NCI-H1436 (cell line): ENCODE results near the gene HS3ST6.
A peak's percentile ranks its signal among the peaks of the same experiment; 100 is the strongest.
"Not testable (repeated sequence)": the region's sequence is repeated elsewhere in the genome, so short reads cannot be mapped to it uniquely, and the experiment has no call there.

Experiments
- DNase-seq: peaks from one replicate; lab custom pipeline; 2025; lab: John Stamatoyannopoulos, UW

The HS3ST6 gene

GRCh38 chr16:1946495-1947368, 28.5 kb upstream of the HS3ST6 start:
- no peak for DNase-seq

DNA sequence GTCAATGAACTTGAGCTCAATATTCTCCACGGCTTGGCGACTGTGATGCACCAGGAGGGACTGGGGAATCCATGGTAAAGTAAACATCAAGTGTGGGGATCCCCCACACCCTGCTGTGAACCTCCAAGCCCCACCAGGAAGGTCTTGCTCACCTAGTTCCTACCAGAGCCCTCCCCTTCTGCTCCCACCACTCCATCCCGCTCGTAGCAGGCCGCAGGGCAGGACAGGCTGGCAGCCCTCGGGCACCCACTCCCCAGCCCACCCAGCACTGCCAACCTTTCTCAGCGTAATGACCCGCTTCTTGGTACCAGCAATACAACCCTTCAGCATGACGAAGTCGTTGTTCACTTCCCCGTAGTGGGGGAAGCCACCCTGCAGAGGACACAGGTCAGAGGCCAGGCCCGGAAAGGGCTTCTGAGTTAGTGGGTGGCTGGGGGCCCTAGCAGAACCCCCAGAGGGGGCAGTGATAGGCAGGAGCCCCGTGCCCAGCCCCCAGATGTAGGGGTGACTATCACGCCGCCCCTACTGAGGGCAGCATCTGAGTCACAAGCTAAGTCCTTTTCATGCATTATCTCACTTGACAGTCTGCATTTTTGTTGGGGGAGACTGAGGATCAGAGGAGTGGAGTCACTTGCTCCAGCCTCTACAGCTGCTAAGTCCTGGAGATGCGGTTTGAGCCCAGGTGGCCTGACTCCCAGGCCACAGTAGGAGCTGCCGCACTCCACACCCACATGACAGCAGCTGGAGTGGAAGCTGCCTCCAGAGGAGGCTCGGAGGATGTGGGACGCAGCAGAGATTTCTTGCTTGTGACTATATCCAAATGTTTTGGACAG, 27.6 kb upstream of the HS3ST6 start:
- DNase-seq, result no peak

DNA sequence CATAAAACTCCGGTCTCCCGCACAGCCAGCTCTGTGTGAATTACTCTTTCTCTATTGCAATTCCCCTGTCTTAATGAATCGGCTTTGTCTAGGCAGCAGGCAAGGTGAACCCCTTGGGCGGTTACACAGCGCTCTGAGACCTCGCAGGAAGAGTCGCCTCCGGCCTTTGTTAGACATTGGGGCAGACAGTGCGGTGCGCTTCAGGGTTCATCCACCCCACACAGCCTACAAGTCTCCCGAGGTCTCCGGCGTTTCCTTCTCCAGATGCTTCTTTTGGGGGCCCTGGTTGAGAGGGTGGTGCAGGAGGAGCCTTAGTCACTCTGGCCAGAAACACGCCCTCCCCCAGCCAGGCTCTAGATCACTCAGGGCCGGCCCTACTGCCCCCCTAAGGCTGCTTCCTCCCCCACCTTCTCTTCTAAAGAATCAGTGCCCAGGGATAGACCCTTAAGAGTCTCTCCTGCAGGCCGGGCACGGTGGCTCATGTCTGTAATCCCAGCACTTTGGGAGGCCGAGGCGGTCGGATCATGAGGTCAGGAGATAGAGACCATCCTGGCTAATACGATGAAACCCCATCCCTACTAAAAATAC, 26.5 kb upstream of the HS3ST6 start:
- no peak for DNase-seq

- DNase-seq, result peak; percentile 100
Measured at GRCh38 chr16:1942810-1943726, 24.9 kb upstream of the HS3ST6 start, which contains the start of gene MSRB1. TSS of gene MSRB1 (minus strand) at chr16:1943199. CDS start at chr16:1943156, 43 bp downstream.

DNA sequence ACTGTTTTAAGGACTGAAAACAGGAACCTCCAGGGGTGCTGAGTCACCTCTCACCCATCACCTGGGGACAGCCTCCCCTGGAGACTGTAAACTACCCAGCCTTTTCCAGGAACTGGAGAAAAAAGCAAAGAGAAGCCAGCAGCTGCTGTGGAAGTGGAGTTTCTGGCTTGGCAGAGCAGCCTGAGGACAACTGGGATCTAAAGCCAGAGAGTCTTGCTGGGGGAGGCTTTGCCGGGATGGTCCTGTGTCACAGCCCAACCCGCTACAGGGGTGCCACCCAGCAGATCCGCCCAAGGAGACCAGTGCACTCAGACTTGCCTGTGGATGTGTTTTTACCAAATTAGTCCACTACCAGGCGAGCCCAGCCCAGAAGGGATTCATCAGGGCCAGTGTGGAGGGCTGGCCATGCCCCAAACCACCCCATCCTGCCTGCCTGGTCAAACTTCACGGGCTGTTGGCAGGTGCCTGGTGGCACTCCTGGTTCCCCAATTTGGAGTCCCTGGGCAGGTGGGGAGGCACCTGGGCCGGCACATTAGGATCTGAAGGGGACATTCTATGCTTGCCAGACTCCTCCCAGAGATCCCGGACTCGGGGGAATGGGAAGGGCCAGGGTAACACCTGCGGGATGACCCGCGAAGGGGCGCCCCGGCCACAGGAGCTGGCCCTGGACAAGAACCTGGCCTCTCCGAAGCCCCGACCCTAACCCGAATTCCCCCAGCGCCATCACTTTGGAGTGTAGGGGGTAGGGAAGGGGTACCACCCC, 24.0 kb upstream of the HS3ST6 start:
- DNase-seq, result no peak

DNA sequence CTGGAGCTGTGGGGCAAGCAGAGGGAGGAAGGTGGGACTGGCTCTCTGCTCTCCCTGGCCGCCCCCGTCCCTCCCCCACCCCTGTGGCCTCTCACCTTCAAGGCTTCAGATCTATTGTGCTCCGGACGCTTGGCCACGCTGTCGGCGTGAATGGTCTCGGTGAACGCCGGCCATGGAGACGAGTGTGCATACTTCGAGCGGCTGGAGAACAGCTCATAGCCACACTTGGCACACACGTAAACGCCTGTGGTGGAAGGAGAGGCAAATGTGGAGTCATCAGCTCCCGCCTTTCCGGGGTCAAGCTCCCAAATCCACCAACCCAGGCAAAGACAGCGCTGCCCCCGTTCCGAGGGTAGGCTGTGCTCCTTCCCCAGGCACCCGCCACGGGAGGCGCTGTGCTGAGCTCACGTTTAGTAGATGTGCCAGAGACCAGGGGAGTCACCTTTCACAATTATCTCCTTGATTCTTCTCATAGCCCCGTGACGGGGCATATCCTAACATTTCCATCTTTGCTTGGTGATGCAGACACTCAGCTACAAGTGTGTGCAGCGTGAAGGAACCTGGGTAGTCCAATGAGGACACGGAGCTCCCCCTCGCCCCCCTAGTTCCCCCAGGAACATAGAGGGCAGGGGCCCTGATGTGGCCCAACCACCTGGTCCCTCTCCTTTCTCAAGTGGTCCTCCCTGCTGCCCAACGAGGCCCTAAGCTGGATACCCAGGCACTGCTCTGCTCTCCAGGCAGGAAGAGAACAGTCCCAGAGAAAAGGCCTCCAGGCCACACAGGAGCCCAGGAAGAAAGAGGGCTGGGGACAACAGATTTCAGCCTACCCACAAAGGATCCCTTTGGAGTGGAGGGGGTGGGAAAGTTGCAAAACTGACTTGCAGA, 23.2 kb upstream of the HS3ST6 start:
- no peak for DNase-seq

DNA sequence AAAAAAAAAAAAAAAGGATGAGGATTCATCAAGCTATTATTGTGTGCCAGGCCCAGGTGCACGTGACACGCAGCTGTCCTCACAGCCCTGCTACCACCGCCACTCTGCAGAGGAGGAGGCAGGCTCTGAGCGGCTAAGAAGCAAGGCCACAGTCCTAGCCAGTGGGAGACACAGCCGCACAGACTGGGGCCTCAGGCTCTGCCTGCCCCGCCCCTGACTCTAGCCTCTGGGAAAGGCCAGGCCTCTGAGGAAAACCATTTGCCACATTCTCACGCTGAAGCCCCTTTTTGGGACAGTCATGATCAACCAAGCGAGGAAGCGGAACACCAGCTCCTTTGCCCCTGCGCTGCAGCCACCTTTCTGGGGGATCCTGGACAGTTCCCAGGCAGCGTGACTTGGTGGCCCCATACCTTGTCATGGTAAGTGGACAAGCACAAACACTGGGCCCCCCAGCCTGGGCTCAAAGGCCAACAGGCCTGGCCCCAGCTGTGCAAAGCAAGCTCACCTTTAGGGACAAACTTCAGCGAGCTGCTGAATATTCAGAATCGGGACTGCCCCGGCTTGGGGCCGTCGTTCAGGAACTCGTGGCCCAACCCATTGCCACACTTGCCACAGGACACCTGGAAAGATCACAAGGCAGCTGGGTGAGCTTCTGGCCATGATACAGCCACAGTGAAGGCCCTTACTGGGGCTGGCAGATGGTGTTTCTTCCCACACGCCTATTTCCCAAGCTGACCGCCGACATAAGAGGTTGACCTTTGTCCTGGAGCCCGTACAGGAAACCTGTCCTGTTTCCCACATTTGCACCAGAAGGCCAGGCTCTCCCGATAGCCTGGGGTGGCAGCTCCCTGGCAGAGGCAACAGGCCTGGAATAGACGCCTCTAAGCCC, 22.3 kb upstream of the HS3ST6 start:
- no peak for DNase-seq

DNA sequence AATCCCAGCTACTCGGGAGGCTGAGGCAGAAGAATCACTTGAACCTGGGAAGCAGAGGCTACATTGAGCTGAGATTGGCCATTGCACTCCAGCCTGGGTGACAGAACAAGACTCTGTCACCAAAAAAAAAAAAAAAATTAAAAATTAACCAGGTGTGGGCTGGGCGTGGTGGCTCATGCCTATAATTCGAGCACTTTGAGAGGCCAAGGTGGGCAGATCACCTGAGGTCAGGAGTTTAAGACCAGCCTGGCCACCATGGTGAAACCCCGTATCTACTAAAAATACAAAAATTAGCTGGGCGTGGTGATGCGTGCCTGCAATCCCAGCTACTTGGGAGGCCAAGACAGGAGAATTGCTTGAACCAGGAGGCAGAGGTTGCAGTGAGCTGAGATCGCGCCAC, 21.6 kb upstream of the HS3ST6 start:
- not testable (repeated sequence) for DNase-seq

- no peak for DNase-seq
Measured at GRCh38 chr16:1938910-1939309, 20.7 kb upstream of the HS3ST6 start.

- DNase-seq, result no peak
Measured at GRCh38 chr16:1938316-1938715, 20.1 kb upstream of the HS3ST6 start.

DNA sequence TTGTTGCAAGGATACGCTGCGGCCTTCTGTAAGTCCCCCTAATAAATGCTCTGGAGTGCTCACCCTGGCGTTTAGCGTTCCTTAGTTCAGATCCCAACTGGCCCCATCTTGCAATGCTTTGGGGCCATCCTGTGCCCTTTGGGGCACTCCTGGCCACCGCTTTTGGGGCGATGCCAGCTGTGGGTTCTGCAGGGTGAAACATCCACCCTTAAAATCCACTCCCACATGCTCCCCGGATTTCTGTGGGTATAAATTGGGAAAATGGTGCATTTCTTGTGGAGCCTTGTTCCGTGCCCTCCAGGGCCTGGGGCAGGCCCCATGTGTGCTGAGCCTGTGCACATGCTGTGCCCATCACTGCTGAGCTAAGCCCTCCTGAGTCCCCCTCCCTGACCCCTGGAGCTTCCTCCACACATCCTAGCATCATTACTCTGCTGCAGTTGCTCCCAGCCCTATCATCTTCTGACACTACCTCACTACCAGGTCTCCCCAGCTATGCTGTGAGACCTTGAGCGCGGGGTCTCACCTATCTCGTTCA, 18.8 kb upstream of the HS3ST6 start:
- no peak for DNase-seq

DNA sequence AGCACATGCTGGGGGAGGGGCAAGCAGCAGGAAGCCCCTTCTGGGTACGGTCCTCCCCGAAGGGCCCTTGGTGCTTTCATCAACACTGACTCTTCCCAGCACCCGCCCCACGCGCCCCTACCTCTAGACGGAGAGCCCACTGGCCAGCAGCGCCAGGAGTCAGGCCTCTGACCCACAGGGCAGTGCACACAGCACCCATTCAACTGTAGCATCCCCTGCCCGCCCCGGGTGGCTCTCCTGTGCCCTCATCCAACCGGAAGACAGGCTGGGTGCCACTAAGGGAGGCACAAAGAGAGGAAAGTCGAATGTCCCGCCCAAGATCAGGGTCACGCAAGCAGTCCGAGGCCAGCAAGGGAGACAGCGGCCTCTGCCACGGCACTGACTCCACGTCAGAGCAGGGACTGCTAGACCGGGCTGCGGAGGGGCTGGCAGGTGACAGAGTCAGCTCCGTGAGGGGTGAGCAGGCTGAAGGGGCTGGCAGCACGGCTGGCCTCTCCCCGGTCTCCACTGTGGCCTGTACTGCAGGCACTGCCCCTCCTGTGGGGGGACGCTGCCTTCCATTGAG, 15.0 kb upstream of the HS3ST6 start:
- DNase-seq, result no peak

DNA sequence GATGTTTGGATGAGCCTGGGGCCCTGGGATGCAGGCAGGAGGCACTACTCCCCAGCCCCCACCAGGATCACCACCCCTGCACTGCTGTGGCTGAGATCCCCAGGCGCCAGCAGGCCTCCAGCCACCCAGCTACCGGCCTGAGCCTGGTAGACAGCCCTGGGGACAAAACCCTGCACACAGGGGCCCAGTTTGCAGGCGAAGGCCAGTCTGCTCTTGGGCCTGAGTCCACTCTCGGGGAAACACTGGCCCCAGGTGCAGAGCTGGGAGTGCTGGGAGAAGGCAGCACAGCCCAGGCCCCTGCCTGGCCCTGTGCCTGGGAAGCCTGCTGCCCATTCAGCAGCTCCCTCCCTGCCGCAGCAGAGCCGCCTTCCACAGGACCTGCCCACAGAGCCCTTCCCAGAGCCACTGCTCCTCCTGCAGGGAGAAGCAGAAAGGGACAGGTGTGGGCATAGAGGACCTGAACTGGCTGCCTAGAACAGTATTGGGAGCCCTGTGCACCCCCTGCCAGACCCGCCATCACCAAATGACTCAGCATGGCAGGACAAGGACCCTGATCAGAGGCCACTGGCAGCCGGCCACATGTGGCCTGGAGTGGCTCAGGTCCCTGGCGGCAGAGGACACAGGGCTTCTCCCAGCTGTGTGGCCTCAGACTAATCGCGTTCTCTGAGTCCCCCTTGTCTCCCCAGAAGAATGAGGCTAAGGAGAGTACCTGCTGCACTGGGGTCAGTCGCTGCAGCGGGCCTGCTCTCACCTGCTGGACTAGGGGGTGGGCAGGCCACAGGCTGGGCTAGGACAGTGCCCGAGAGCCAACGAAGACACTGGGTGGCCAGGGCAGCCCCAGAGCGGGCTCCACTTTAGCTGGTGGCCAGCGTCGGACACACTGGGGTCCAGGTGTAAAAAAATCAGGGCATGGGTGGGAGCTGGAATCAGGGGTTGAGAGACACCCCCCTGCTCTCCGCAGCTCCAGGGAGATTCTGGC, 14.1 kb upstream of the HS3ST6 start:
- peak; percentile 34 for DNase-seq

DNA sequence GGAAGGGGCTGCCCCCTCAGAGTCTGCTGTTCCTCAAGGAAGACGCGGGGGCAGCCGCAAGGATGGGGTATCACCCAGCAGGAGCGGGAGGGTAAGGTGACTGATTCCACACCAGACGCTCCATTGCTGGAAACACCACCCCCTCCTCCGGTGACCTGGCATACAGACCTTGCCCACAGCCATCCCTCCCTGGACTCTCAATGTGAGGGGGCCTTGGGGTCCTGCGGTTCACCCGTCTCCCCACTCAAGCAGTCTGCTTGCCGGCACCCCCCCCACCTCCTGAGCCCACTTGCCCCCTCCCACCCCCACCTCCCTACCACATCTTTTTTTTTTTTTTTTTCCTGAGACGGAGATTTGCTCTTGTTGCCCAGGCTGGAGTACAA, 12.1 kb upstream of the HS3ST6 start:
- DNase-seq, result no peak

DNA sequence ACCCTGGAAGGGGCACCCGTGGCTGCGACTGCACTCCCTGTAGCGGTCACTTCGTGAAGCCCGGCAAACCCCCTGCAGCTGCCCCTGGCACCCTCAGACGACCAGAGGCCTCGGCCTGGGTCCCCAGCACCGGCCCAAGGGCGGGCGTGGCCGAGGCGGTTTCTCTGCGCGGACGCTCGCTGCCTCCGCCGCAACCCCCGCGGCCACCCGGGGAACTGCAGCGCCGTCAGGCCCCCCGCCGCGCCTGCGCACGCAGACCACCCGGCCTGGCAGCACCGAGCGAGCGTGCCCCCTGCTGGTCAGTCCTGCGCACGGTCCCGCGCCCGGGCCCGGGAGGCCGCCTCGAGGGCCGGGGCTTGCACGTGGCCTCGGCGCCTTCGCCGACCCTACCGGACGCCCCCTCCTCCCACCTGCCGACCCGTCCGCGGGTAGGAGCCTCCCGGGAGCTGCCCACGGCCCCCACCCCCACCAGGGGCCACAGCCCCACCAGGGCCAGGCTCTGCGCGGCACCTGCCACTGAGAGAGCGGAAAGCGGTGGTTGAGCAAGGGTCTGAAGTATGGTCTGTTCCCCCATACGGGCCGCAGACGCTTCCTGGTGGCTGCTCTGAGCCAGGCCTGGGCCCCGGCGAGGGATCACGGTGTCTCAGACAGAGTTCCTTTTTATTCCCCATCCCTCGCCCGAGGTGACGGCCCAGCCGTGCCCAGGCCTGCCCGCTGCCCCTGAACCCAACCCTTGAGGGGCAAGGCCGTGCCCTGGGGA, 11.5 kb upstream of the HS3ST6 start:
- DNase-seq, result peak; percentile 86

- DNase-seq, result peak; percentile 45
Measured at GRCh38 chr16:1929105-1929504, 10.9 kb upstream of the HS3ST6 start.
